CD4-positive, alpha-beta T cell (primary cell): Measurements from ENCODE around the gene VSX2. TPM values are rescaled to one million over a fixed set of nuclear protein-coding genes. Genes with fewer than 3 reads are reported as not detected.
"Not testable (repeated sequence)": the region's sequence is repeated elsewhere in the genome, so short reads cannot be mapped to it uniquely, and the experiment has no call there.

Experiments used
- ATAC-seq: fragments of 200-7000 bp; cut with Tn5 transposase; one replicate; pipeline ENCODE4 v1.10.0; 2022; ENCODE audit warnings: mild to moderate bottlenecking; ENCODE audit not compliant: poor library complexity
- CTCF ChIA-PET: fragments of 350-600 bp; sonication (Branson Sonifier 250); formaldehyde crosslinking; loops from one replicate; lab custom pipeline; 2021; ENCODE audit warnings: antibody characterized with exemption, inconsistent platforms; lab: Charles Lee
- POLR2A ChIA-PET: fragments of 350-600 bp; sonication (Branson Sonifier 250); formaldehyde crosslinking; loops from one replicate; lab custom pipeline; 2021; ENCODE audit warnings: antibody characterized with exemption, inconsistent platforms; lab: Charles Lee
- DNase-seq, 14 experiments: peaks; one replicate each; pipeline ENCODE4 v3.0.0-alpha.2; 2013 to 2020; ENCODE audit warnings: mixed read lengths in 2 of 14
- H3K27ac ChIP-seq, 2 donors: one replicate each; pipeline versions ENCODE4 v1.5.1 to v1.7.0; 2013; ENCODE audit warnings: low read length in 2 of 2, low read depth in 1 of 2, mild to moderate bottlenecking in 1 of 2
- H3K27me3 ChIP-seq, 2 experiments: 1 replicate in 1 of 2; 2 replicates in 1 of 2; pipeline versions ENCODE4 v1.6.1 to v1.7.0; 2013; ENCODE audit warnings: low read length in 2 of 2, control low read depth in 1 of 2, mild to moderate bottlenecking in 1 of 2, moderate library complexity in 1 of 2; ENCODE audit not compliant: insufficient read depth in 2 of 2, control insufficient read depth in 1 of 2
- H3K36me3 ChIP-seq: one replicate; pipeline ENCODE4 v1.6.1; 2013; ENCODE audit warnings: low read length, control low read depth; ENCODE audit not compliant: insufficient read depth
- H3K4me1 ChIP-seq: one replicate; pipeline ENCODE4 v1.6.1; 2013; ENCODE audit warnings: low read length, control low read depth; ENCODE audit not compliant: insufficient read depth
- H3K4me3 ChIP-seq: one replicate; pipeline ENCODE4 v1.5.1; 2013; ENCODE audit warnings: mild to moderate bottlenecking, low read length, moderate library complexity
- H3K9me3 ChIP-seq, 2 experiments: 1 replicate in 1 of 2; 2 replicates in 1 of 2; pipeline versions ENCODE4 v1.6.1 to v1.7.0; 2013; ENCODE audit warnings: low read length in 2 of 2, mild to moderate bottlenecking in 2 of 2, control low read depth in 1 of 2, moderate library complexity in 1 of 2; ENCODE audit not compliant: control insufficient read depth in 1 of 2, insufficient read depth in 1 of 2
- H3K27ac Mint-ChIP-seq: one replicate; pipeline ENCODE4 v1.8.0; 2020; ENCODE audit warnings: mixed read lengths
- H3K27me3 Mint-ChIP-seq: one replicate; pipeline ENCODE4 v1.8.0; 2021; ENCODE audit warnings: mixed read lengths
- H3K36me3 Mint-ChIP-seq: one replicate; pipeline ENCODE4 v1.8.0; 2021; ENCODE audit warnings: low read depth, mixed read lengths
- H3K4me1 Mint-ChIP-seq: one replicate; pipeline ENCODE4 v1.8.0; 2021; ENCODE audit warnings: low read depth, mixed read lengths
- H3K4me3 Mint-ChIP-seq: one replicate; pipeline ENCODE4 v1.8.0; 2020; ENCODE audit warnings: mild to moderate bottlenecking, mixed read lengths
- H3K9me3 Mint-ChIP-seq: one replicate; pipeline ENCODE4 v1.8.0; 2020; ENCODE audit warnings: mixed read lengths
- intact Hi-C, 2 experiments: fragments of 100-400 bp; cut with DNase I in 1 of 2; cut with micrococcal nuclease in 1 of 2; formaldehyde crosslinking; loops; one replicate each; pipeline versions ENCODE4 v1.15.1 to v1.9.0; 2023 to 2025; cut with DNase I, micrococcal nuclease
- total RNA-seq, 174 experiments: library from RNA in 2 of 174; stranded (reverse) in 2 of 174; gene quantifications; one replicate each; pipeline ENCODE4 v1.2.3 and lab custom pipeline; 2021 to 2026
- TF ChIP-seq, protein P1 (sequence below): fragments of 200-600 bp; IDR thresholded peaks from one replicate; pipeline ENCODE4 v1.8.0; 2022; ENCODE audit warnings: antibody characterized with exemption, mild to moderate bottlenecking

VSX2 gene
- total RNA-seq, 2 experiments from 2014 or later: not detected

DNA sequence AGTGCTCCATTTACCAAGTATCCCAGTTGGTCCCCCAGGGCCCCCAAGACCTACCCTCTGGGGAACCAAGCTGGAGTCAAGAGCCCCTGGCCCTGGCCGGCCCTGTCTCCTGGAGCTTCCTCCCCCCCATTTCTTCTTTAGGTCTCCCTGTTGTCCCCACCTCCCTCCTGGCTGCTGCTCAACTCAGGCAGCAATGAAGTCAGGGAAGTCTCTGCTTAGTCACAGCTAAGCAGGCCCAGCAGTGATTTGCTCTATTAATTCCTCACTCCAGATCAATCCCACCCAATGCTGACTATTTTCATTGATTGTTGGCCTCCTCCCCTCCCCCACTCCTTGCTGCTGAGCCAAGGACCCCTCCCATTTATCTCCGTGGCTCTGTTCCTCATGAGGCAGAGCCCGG is 28.3 kb downstream of the VSX2 start:
- intact Hi-C loops: no loop called here
- ATAC-seq: no peak
- ChIA-PET CTCF (no interaction called here), POLR2A (no interaction called here)
- H3K27ac ChIP-seq: no peak overlapping the region
- Mint-ChIP-seq H3K36me3 (no peaks in the 10 kb centered on the region), H3K9me3 (no peaks in the 10 kb centered on the region), H3K27me3 (peaks cover 9% of the 10 kb centered on the region), H3K27ac (no peak overlapping the region), H3K4me3 (no peak overlapping the region), H3K4me1 (no peaks in the 10 kb centered on the region)
- DNase-seq: no peak
- H3K4me1 ChIP-seq: no peaks in the 10 kb centered on the region
- H3K36me3 ChIP-seq: no peaks in the 10 kb centered on the region
- no peaks in the 10 kb centered on the region for H3K27me3 ChIP-seq
- H3K9me3 ChIP-seq: no peaks in the 10 kb centered on the region
- H3K4me3 ChIP-seq: no peak overlapping the region
- TF ChIP-seq, protein P1, sequence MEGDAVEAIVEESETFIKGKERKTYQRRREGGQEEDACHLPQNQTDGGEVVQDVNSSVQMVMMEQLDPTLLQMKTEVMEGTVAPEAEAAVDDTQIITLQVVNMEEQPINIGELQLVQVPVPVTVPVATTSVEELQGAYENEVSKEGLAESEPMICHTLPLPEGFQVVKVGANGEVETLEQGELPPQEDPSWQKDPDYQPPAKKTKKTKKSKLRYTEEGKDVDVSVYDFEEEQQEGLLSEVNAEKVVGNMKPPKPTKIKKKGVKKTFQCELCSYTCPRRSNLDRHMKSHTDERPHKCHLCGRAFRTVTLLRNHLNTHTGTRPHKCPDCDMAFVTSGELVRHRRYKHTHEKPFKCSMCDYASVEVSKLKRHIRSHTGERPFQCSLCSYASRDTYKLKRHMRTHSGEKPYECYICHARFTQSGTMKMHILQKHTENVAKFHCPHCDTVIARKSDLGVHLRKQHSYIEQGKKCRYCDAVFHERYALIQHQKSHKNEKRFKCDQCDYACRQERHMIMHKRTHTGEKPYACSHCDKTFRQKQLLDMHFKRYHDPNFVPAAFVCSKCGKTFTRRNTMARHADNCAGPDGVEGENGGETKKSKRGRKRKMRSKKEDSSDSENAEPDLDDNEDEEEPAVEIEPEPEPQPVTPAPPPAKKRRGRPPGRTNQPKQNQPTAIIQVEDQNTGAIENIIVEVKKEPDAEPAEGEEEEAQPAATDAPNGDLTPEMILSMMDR: no peak

DNA sequence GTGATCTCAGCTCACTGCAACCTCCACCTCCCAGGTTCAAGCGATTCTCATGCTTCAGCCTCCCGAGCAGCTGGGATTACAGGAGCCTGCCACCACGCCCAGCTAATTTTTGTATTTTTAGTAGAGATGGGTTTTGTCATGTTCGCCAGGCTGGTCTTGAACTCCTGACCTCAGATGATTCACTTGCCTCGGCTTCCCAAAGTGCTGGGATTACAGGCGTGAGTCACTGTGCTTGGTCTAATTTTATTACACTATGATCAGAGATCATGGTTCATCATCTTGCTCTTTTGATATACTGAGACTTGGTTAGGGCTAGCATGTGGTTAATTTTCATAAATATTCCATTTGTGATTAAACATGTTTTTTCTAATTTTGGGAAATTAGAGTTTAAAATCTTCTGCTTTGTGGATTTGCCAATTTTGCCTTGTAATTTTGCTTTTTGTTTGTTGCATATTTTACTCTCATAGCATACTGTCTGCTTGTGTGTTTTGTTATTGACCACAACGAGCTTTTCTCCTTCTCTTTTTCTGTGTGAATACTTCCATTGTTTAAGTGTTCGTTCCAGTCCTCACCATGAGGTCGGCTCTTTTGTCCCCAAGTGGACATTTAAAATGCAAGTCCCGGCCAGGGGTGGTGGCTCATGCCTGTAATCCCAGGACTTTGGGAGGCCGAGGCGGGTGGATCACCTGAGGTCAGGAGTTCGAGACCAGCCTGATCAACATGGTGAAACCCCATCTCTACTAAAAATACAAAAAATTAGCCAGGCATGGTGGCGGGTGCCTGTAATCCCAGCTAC is 31.3 kb downstream of the VSX2 start:
- ATAC-seq, H3K36me3 ChIP-seq, H3K4me3 Mint-ChIP-seq, H3K4me1 Mint-ChIP-seq, H3K9me3 Mint-ChIP-seq, intact Hi-C loops, H3K4me1 ChIP-seq, H3K27me3 ChIP-seq, H3K9me3 ChIP-seq, H3K27ac Mint-ChIP-seq, DNase-seq, H3K36me3 Mint-ChIP-seq, H3K27ac ChIP-seq, H3K4me3 ChIP-seq: not testable (repeated sequence)
- ChIA-PET CTCF (interaction anchor here (1.7 kb wide), 1 partner anchor 19 kb away, joined by 5 read pairs; no protein-coding TSS in a partner anchor), POLR2A (interaction anchor here (1.1 kb wide), 1 partner anchor 12 kb away, joined by 3 read pairs; no protein-coding TSS in a partner anchor)
- H3K27me3 Mint-ChIP-seq: peaks cover 13% of the 10 kb centered on the region

DNA sequence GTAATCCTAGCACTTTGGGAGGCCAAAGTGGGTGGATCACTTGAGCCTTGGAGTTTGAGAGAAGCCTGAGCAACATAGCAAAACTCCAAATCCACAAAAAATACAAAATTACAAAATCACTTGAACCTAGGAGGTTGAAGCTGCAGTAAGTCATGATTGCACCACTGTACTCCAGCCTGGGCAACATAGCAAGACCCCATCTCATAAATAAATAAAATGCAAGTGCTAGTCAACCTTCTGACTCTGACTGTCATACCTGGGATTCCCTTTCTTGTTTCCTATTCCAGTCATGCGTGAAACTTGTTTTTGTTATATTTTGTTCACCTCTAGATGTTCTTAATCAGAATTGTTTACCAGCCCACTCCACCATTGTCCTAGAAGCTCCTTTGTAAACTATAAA is 32.1 kb downstream of the VSX2 start:
- no peaks in the 10 kb centered on the region for H3K4me1 Mint-ChIP-seq
- H3K4me3 Mint-ChIP-seq: no peak overlapping the region
- H3K27ac ChIP-seq: no peak overlapping the region
- ChIA-PET CTCF (interaction anchor here (0.8 kb wide), 1 partner anchor 19 kb away, joined by 3 read pairs; no protein-coding TSS in a partner anchor), POLR2A (no interaction called here)
- H3K27me3 ChIP-seq: no peaks in the 10 kb centered on the region
- H3K36me3 ChIP-seq: no peaks in the 10 kb centered on the region
- no peak overlapping the region for H3K4me3 ChIP-seq
- no peaks in the 10 kb centered on the region for H3K9me3 Mint-ChIP-seq
- intact Hi-C loops: no loop called here
- DNase-seq (no peak), ATAC-seq (no peak)
- no peaks in the 10 kb centered on the region for H3K9me3 ChIP-seq
- TF ChIP-seq, protein P1: no peak
- no peaks in the 10 kb centered on the region for H3K36me3 Mint-ChIP-seq
- no peak overlapping the region for H3K27ac Mint-ChIP-seq
- H3K27me3 Mint-ChIP-seq: peaks cover 13% of the 10 kb centered on the region
- H3K4me1 ChIP-seq: no peaks in the 10 kb centered on the region
